SK-N-SH treated with all-trans-retinoic acid at 6 μM for 48 hours (cell line): ENCODE results near the gene TBR1.

ENCODE experiments used
- ARNTL ChIP-seq: fragments of 450-650 bp; formaldehyde crosslinking; IDR thresholded peaks from 2 replicates; pipeline ENCODE4 v1.5.0; 2020; ENCODE audit warnings: low read depth, mild to moderate bottlenecking, moderate library complexity, borderline replicate concordance
- BACH2 ChIP-seq: fragments of 250-450 bp; sonication (Bioruptor Pico); IDR thresholded peaks from 2 replicates; pipeline ENCODE4 v1.9.0; 2021; ENCODE audit warnings: mild to moderate bottlenecking, borderline replicate concordance
- GLIS3 ChIP-seq: fragments of 250-450 bp; sonication (Bioruptor Pico); IDR thresholded peaks from 2 replicates; pipeline ENCODE4 v1.5.0; 2020; ENCODE audit warnings: mild to moderate bottlenecking, moderate library complexity
- PATZ1 ChIP-seq: fragments of 250-450 bp; sonication (Bioruptor Pico); IDR thresholded peaks from 2 replicates; pipeline ENCODE4 v1.8.0; 2020; ENCODE audit warnings: mild to moderate bottlenecking, moderate library complexity, borderline replicate concordance
- POU6F1 ChIP-seq: fragments of 250-450 bp; sonication (Bioruptor Pico); IDR thresholded peaks from 2 replicates; pipeline ENCODE4 v1.8.0; 2021; ENCODE audit warnings: low read depth, mild to moderate bottlenecking, moderate library complexity, borderline replicate concordance
- PPARA ChIP-seq: fragments of 250-450 bp; sonication (Bioruptor Pico); IDR thresholded peaks from 2 replicates; pipeline ENCODE4 v1.5.0; 2020; ENCODE audit warnings: mild to moderate bottlenecking, borderline replicate concordance
- RARB ChIP-seq: fragments of 250-450 bp; sonication (Bioruptor Pico); IDR thresholded peaks from 2 replicates; pipeline ENCODE4 v1.8.0; 2021; ENCODE audit warnings: mild to moderate bottlenecking, moderate library complexity
- TSHZ2 ChIP-seq: fragments of 250-450 bp; sonication (Bioruptor Pico); IDR thresholded peaks from 2 replicates; pipeline ENCODE4 v1.5.0; 2020; ENCODE audit warnings: mild to moderate bottlenecking, moderate library complexity
- ZFP3 ChIP-seq: fragments of 250-450 bp; sonication (Bioruptor Pico); IDR thresholded peaks from 2 replicates; pipeline ENCODE4 v1.5.0; 2020; ENCODE audit warnings: mild to moderate bottlenecking, moderate library complexity
- ZNF70 ChIP-seq: fragments of 450-650 bp; formaldehyde crosslinking; IDR thresholded peaks from 2 replicates; pipeline ENCODE4 v1.5.0; 2020; ENCODE audit warnings: mild to moderate bottlenecking, moderate library complexity

DNA sequence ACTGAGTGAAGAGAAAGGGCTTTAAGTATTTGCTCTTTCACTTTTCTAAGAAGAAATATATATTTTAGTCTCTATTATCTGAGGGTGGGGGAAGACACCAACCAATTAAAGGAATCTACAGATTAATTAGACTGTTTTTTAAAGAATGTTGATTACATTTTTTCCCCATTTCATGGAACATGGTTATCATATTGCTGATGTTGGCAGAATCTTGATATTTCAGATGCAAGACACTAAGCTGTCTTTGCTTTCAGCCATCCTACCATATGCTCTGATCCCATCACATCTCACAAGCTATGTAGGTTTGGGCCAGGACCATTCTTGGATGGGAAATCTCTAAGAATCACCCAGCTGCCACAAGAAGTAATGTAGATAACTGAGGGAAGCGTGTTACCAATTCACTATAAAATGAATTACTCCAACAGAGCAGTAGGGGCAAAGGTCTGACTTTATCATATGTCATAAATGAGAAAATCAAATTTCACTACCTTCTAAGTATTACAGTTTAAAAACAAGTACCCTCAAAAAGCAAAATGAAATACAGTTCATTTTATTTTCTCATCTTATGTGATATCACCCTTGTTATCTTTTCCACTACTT lies 6.7 kb upstream of the TBR1 start:
- TF ChIP-seq PPARA (CRISPR knock-in tag) = no peak
- no peak for TF ChIP-seq TSHZ2 (CRISPR knock-in tag)
- TF ChIP-seq PATZ1 (CRISPR knock-in tag) = no peak
- no peak for TF ChIP-seq RARB (CRISPR knock-in tag)
- no peak for TF ChIP-seq ZNF70 (CRISPR knock-in tag)
- no peak for TF ChIP-seq BACH2
- TF ChIP-seq GLIS3 (CRISPR knock-in tag) = no peak
- no peak for TF ChIP-seq POU6F1 (CRISPR knock-in tag)
- TF ChIP-seq ZFP3 = no peak
- TF ChIP-seq ARNTL = no peak
